GM12878 (cell line): Measurements from ENCODE around the gene CNNM4.

Experiments used
- CTCF ChIP-seq, 3 experiments: IDR thresholded peaks in 2 of 3; conservative IDR thresholded peaks in 1 of 3; 2 replicates each; pipeline ENCODE4 v1.5.1; 2011; ENCODE audit warnings: low read depth in 3 of 3, low read length in 3 of 3, mild to moderate bottlenecking in 3 of 3, control low read depth in 2 of 3, moderate library complexity in 2 of 3, inconsistent platforms in 1 of 3, mixed read lengths in 1 of 3; ENCODE audit not compliant: control insufficient read depth in 2 of 3, insufficient read depth in 1 of 3; ENCODE audit errors: extremely low read depth in 1 of 3
- EP300 ChIP-seq, 2 experiments: fragments of 150-350 bp in 1 of 2; IDR thresholded peaks; 2 replicates each; pipeline ENCODE4 v1.6.1; 2011 to 2012; ENCODE audit warnings: low read depth in 2 of 2, low read length in 2 of 2, borderline replicate concordance in 1 of 2, improper control_type of control experiment in 1 of 2, inconsistent platforms in 1 of 2; ENCODE audit not compliant: control insufficient read depth in 1 of 2
- EZH2 ChIP-seq: IDR thresholded peaks from 2 replicates; pipeline ENCODE4 v1.6.1; 2012; ENCODE audit warnings: low read depth, mild to moderate bottlenecking, control low read depth, inconsistent platforms, low read length, borderline replicate concordance; ENCODE audit not compliant: control insufficient read depth
- LARP7 ChIP-seq: fragments of 450-650 bp; IDR thresholded peaks from 2 replicates; pipeline ENCODE4 v1.6.1; 2017; ENCODE audit warnings: mild to moderate bottlenecking
- POLR2A ChIP-seq: IDR thresholded peaks from 2 replicates; pipeline ENCODE4 v1.6.1; 2011; ENCODE audit warnings: low read depth, mild to moderate bottlenecking, low read length

GRCh38 chr2:96848264-96848663 is 87.6 kb downstream of the CNNM4 start:
- no peak for TF ChIP-seq CTCF (IDR thresholded peaks at IDR 0.05 in 2 of 3, conservative IDR thresholded peaks at IDR 0.05 in 1 of 3; ENCODE audit: control insufficient read depth in 2 of 3, extremely low read depth in 1 of 3, insufficient read depth in 1 of 3, low read depth in 3 of 3, low read length in 3 of 3)
- no peak for TF ChIP-seq EZH2
- no peak for TF ChIP-seq LARP7
- TF ChIP-seq POLR2A = no peak
- TF ChIP-seq EP300 (IDR thresholded peaks at IDR 0.05; ENCODE audit: borderline replicate concordance in 1 of 2, control insufficient read depth in 1 of 2, low read depth in 2 of 2, low read length in 2 of 2) = no peak
